Testis (tissue), 3 donors: ENCODE data around the gene GMPS. TPM values are rescaled to one million over a fixed set of nuclear protein-coding genes. Genes with fewer than 3 reads are reported as not detected.
"Not testable (repeated sequence)": the region's sequence is repeated elsewhere in the genome, so short reads cannot be mapped to it uniquely, and the experiment has no call there.

Experiments
- DNase-seq: peaks from one replicate; pipeline ENCODE4 v3.0.0-alpha.2; 2019
- H3K27ac ChIP-seq, 2 donors: fragments of 200-600 bp; sonication (generic); one replicate each; pipeline ENCODE4 v1.5.1; 2019
- H3K27me3 ChIP-seq: fragments of 200-600 bp; sonication (generic); one replicate; pipeline ENCODE4 v1.5.1; 2019
- H3K36me3 ChIP-seq: fragments of 200-600 bp; sonication (generic); one replicate; pipeline ENCODE4 v1.5.1; 2017; ENCODE audit warnings: low read depth; ENCODE audit errors: missing control alignments
- H3K4me1 ChIP-seq: fragments of 200-600 bp; sonication (generic); one replicate; pipeline ENCODE4 v1.5.1; 2019
- H3K4me3 ChIP-seq, 2 donors: fragments of 200-600 bp; sonication (generic); one replicate each; pipeline ENCODE4 v1.5.1; 2017 to 2019
- H3K9me3 ChIP-seq: fragments of 200-600 bp; sonication (generic); one replicate; pipeline ENCODE4 v1.5.1; 2017
- CTCF ChIP-seq, 3 experiments: fragments of 450-650 bp in 2 of 3; fragments of 200-600 bp in 1 of 3; sonication (generic) in 1 of 3; IDR thresholded peaks; one replicate each; pipeline ENCODE4 v1.5.1; 2016 to 2019; ENCODE audit warnings: antibody characterized with exemption in 3 of 3, mild to moderate bottlenecking in 2 of 3, moderate library complexity in 1 of 3
- POLR2A ChIP-seq: fragments of 450-650 bp; IDR thresholded peaks from one replicate; pipeline ENCODE4 v1.6.1; 2017; ENCODE audit warnings: antibody characterized with exemption, mild to moderate bottlenecking, moderate library complexity
- WGBS, 2 donors: methylation state at CpG; one replicate each; pipeline ENCODE4 v1.1.5; 2018; 5-methylcytosine and 5-hydroxymethylcytosine counted together
- intact Hi-C: fragments of 100-400 bp; cut with DNase I; formaldehyde crosslinking; loops from one replicate; pipeline ENCODE4 v1.15.1; 2023; ENCODE audit warnings: low total_unique reads
- polyA plus RNA-seq: library from polyadenylated mRNA; stranded (reverse); fragments of 350-450 nt; fragmentation: Illumina TruSeq; extraction: RNeasy Lipid Tissue Mini Kit (QIAGEN cat#74804); gene quantifications from one replicate; pipeline ENCODE4 v1.2.3, GENCODE V29; 2014; ENCODE audit warnings: low read depth, low replicate concordance; ENCODE audit not compliant: insufficient read depth
- total RNA-seq, 2 donors: library from RNA; depleted of rRNA; stranded (reverse); fragments of >200 nt; gene quantifications; one replicate each; pipeline ENCODE4 v1.2.3, GENCODE V29; 2016

Gene GMPS
- total and polyA plus RNA-seq, 3 donors from 2014 or later, result 90.2 to 259 (median 129) TPM

GRCh38 chr3:155846119-155846518, 24.3 kb upstream of the GMPS start:
- intact Hi-C loops, result no loop called here
- no peak overlapping the region for H3K27ac ChIP-seq
- peaks cover 3% of the 10 kb centered on the region for H3K4me1 ChIP-seq
- WGBS, 2 donors, result 84 to 88% methylated on average over 3 of the region's 3 CpGs
- TF ChIP-seq POLR2A, result no peak
- no peak for TF ChIP-seq CTCF (IDR thresholded peaks at IDR 0.05)
- no peak overlapping the region for H3K4me3 ChIP-seq
- no peak for DNase-seq
- H3K36me3 ChIP-seq, result no peaks in the 10 kb centered on the region
- no peaks in the 10 kb centered on the region for H3K9me3 ChIP-seq
- H3K27me3 ChIP-seq, result no peaks in the 10 kb centered on the region

GRCh38 chr3:155847993-155848392, 22.5 kb upstream of the GMPS start:
- Histone ChIP-seq H3K36me3 (no peaks in the 10 kb centered on the region), H3K4me3 (no peak overlapping the region), H3K9me3 (no peaks in the 10 kb centered on the region), H3K27ac (no peak overlapping the region), H3K4me1 (peaks cover 18% of the 10 kb centered on the region), H3K27me3 (no peaks in the 10 kb centered on the region)
- no peak for DNase-seq
- TF ChIP-seq POLR2A, result no peak
- TF ChIP-seq CTCF (IDR thresholded peaks at IDR 0.05), result no peak
- WGBS, 2 donors, result 96 to 97% methylated on average over 3 of the region's 3 CpGs
- intact Hi-C loops, result no loop called here

- H3K36me3 ChIP-seq, H3K27me3 ChIP-seq, H3K4me3 ChIP-seq, intact Hi-C loops, H3K27ac ChIP-seq, DNase-seq, H3K9me3 ChIP-seq: not testable (repeated sequence)
- WGBS, 2 donors, result 85 to 91% methylated on average over 3 of the region's 3 CpGs
- peaks cover 18% of the 10 kb centered on the region for H3K4me1 ChIP-seq
Observed at GRCh38 chr3:155849404-155849803, 21.0 kb upstream of the GMPS start.

GRCh38 chr3:155852341-155852740, 18.1 kb upstream of the GMPS start:
- Histone ChIP-seq H3K27ac (peak overlapping the region in 1 of 2 donors; percentile 47), H3K9me3 (no peaks in the 10 kb centered on the region), H3K27me3 (no peaks in the 10 kb centered on the region), H3K36me3 (no peaks in the 10 kb centered on the region), H3K4me1 (peaks cover 18% of the 10 kb centered on the region), H3K4me3 (peak overlapping the region; percentile 96 to 97)
- TF ChIP-seq CTCF (IDR thresholded peaks at IDR 0.05) (no peak), POLR2A (no peak)
- intact Hi-C loops, result no loop called here
- 24 to 36% methylated on average over 2 of the region's 2 CpGs for WGBS, 2 donors
- DNase-seq, result no peak

GRCh38 chr3:155853214-155854140, 17.0 kb upstream of the GMPS start:
- Histone ChIP-seq H3K4me1 (peaks cover 15% of the 10 kb centered on the region), H3K4me3 (peak overlapping the region; percentile 96 to 97), H3K9me3 (no peaks in the 10 kb centered on the region), H3K36me3 (no peaks in the 10 kb centered on the region), H3K27me3 (no peaks in the 10 kb centered on the region), H3K27ac (peak overlapping the region; percentile 92 to 96)
- intact Hi-C loops, result no loop called here
- peak; percentile 22 for DNase-seq
- 2% methylated on average over 29 to 44 of the region's 45 CpGs for WGBS, 2 donors
- TF ChIP-seq POLR2A (no peak), CTCF (IDR thresholded peaks at IDR 0.05) (no peak)
